ENCODE measurements around the gene KCNJ6. TPM values are rescaled to one million over a fixed set of nuclear protein-coding genes. Genes with fewer than 3 reads are reported as not detected.

Gene KCNJ6
- total and polyA plus RNA-seq, 10 of the 15 experiments (the other 5 are each of a cell fraction or from before 2014, with no cell fraction given) = 0.03 to 0.07 (median 0.04) TPM; not detected in 7

DNA sequence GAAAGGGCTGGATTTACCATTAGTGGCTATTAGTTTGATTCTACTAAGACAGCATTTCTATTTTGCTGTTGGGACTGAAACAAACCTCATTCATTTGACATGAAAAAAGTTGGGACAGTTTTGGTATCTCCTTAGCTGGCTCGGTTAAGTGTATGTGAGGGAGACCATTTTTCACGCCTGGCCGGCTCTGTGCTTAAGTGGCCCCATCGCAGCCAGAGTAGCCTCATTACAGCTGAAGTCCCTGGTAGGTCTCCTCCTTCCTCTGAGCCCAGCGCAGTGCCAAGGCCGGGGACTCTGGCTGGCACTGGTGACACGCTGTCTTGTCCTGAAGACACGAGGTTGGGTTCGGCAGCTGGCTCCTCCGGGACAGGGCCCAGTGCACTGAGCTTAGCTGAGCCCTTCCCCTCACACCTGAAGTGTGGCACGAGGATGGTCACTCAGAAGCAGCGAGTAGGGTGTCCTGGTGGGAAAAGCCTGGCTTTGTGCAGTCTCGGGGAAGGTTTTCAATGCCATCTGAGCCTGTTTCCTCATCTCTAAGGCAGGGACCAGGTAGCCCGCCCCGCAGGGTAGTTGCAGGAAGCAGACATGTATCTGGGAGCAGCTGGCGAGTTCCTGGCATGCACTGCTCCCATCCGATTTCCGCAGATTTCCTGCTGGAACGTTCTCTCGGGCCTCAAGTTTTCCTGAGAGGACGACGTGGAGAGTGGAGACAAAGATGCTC is 353.2 kb downstream of the KCNJ6 start:
- intact Hi-C loops (cut with micrococcal nuclease; ENCODE audit: unreplicated experiment) = loop anchor here (5.0 kb wide), 1 partner anchor 69 kb away; no protein-coding TSS in a partner anchor
- Histone ChIP-seq H3K4me1 (ENCODE audit: control insufficient read depth, insufficient read depth, low read length) (peaks cover 17% of the 10 kb centered on the region), H3K79me2 (ENCODE audit: control insufficient read depth, insufficient read depth, low read length) (peaks cover 6% of the 10 kb centered on the region; the same call in 1 of the 2 replicates), H3K27ac (ENCODE audit: control insufficient read depth, insufficient read depth) (peak overlapping the region; percentile 79), H3K4me3 (peak overlapping the region; percentile 76), H4K20me1 (ENCODE audit: control insufficient read depth, insufficient read depth) (no peaks in the 10 kb centered on the region), H2AFZ (ENCODE audit: control insufficient read depth, low read depth, low read length) (peak overlapping the region; percentile 92), H3K9me3 (replicated peaks; ENCODE audit: control insufficient read depth, insufficient read depth, low read length) (no peaks in the 10 kb centered on the region; the same call in 1 of the 3 replicates), H3K27me3 (replicated peaks in 1 of 2; ENCODE audit: control insufficient read depth in 2 of 2, insufficient read depth in 2 of 2, low read length in 1 of 2) (no peaks in the 10 kb centered on the region), H3K36me3 (ENCODE audit: control insufficient read depth in 2 of 2, insufficient read depth in 2 of 2, low read length in 1 of 2) (no peaks in the 10 kb centered on the region), H3K9ac (ENCODE audit: control insufficient read depth, insufficient read depth, low read length) (peak overlapping the region; percentile 71), H3K4me2 (ENCODE audit: control insufficient read depth, insufficient read depth) (peak overlapping the region; percentile 86)
- FAIRE-seq = no peak
- ChIA-PET RAD21 (ENCODE audit: unreplicated experiment) (interaction anchor here (0.5 to 2.1 kb wide), 18 partner anchors 8 to 396 kb away, joined by 3 to 17 read pairs (median 5); no protein-coding TSS in a partner anchor), CTCF (interaction anchor here (0.5 to 2.7 kb wide), 29 partner anchors 8 to 709 kb away, joined by 3 to 46 read pairs (median 4); no protein-coding TSS in a partner anchor), POLR2A (interaction anchor here (0.6 to 2.5 kb wide), 6 partner anchors 9 to 488 kb away, joined by 3 to 9 read pairs (median 4); partner anchors contain the start of gene VPS26C), SMC1A (ENCODE audit: uncharacterized antibody, unreplicated experiment) (interaction anchor here (0.8 to 2.2 kb wide), 16 partner anchors 11 to 396 kb away, joined by 3 to 9 read pairs (median 3); no protein-coding TSS in a partner anchor)
- TSS peak; percentile 91 for BruUV-seq (replicated peaks)
- TF ChIP-seq CHD2 (IDR thresholded peaks at IDR 0.05; ENCODE audit: borderline replicate concordance, low read depth, low read length) (no peak), PAX8 (IDR thresholded peaks at IDR 0.05) (no peak), PAX5 (IDR thresholded peaks at IDR 0.05; ENCODE audit: borderline replicate concordance, low read depth, low read length) (peak; percentile 71; the same call in 1 of the 2 replicates)
- no peak for DNase-seq (ENCODE audit: low read depth, low spot score)
- 32% methylated on average over 22 of the region's 22 CpGs for WGBS (ENCODE audit: insufficient coverage, insufficient replicate concordance, low lambda C conversion rate, missing lambda C conversion rate)
- in situ Hi-C loops (cut with MboI) = no loop called here
- ATAC-seq = peak; percentile 13

All from GM12878 (cell line).